ENCODE results near the gene RIN1.

- TF ChIP-seq CTCF (IDR thresholded peaks at IDR 0.05) (no peak), POLR2A (IDR thresholded peaks at IDR 0.05) (no peak)
These were observed 37.0 kb downstream of the RIN1 start for GRCh38 chr11:66299186-66299585.

All from heart left ventricle (tissue), 13 donors.